IPS DF 19.7 (cell line): ENCODE data around the gene DDX46.
"Not testable (repeated sequence)": the region's sequence is repeated elsewhere in the genome, so short reads cannot be mapped to it uniquely, and the experiment has no call there.

ENCODE experiments used
- DNase-seq: peaks from one replicate; pipeline ENCODE4 v3.0.0-alpha.2; 2013; ENCODE audit warnings: low read depth, low spot score

Gene DDX46

DNA sequence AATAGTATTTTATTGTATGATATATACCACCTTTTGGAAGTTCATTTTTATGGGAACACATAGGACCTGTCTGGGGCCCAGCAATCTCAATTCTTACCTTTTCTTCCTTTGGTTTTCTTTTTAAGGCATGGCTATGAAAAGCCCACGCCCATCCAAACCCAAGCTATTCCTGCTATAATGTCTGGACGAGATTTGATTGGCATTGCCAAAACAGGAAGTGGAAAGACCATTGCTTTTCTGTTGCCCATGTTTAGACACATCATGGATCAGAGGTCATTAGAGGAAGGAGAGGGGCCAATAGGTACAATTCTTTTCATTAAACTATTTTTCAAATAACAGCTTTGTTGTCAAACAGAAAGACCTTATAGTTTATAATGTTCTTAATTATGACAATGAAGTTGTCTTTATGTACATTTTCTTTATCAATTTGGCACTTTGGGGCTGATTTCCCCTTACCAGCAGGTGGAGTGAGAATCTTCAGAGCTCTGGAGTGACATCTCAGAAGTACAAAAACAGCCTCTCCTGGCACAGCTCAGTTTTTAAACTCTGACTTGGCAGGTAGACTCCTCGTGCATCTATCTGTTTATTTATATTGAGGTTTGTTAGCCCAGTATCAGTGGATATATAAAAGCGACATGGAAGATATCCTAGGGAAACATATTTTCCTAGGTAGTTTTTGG, 25.8 kb downstream of the DDX46 start:
- no peak for DNase-seq

GRCh38 chr5:134784946-134785620, 26.5 kb downstream of the DDX46 start:
- peak; percentile 12 for DNase-seq

- DNase-seq, result no peak
Measured at GRCh38 chr5:134787692-134788091, 29.1 kb downstream of the DDX46 start.

DNA sequence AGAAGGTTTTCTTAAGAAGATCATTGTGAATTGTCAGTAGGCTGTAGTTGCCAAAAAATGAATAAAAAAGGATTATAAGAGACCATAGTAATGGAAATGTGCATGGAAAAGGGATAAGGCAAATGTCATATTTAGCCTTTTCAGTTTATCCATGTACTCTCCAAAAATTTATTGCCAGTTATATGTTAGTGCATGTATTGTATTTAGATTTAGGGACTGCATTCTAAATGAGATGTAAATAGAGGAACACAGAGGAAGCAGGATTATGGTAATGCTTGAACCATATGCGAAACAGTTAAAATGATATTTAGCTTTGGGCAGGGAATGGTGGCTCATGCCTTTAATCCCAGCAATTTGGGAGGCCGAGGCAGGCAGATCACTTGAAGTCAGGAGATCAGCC, 33.0 kb downstream of the DDX46 start:
- DNase-seq, result no peak

DNA sequence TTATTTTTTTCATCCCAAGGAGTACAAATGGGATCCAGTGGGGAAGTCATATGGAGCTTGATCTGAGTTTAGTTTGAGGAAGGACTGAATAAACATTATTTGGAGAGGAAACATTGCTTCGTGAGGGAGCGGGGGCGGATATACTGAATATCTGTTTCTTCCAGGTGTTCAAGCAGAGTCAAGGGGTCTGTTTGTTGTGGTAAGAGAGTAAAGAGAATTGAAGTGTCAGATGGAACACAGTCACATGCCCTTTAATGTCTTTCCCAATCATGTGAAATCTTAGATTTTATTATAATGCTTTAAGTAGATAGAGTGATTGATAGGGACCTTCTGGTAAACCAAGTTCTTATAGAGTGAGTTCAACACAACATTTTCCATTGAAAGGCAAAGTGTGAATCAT, 33.7 kb downstream of the DDX46 start:
- no peak for DNase-seq

DNA sequence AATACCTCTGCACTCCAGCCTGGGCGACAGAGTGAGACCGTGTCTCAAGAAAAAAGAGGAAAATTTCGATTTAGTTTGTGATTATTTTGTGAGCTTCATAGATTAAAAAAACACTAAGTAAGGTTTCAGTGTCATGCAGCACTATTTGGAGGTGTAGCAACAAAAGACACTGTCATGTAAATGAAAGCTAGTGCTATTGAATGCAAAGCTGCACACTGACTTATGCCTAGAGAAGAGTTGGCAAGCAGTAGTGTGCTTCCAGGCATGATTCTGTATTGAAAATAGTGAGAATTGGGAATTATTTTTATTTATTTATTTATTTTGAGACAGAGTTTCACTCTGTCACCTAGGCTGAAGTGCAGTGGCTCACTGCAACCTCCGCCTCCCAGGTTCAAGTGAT, 34.5 kb downstream of the DDX46 start:
- no peak for DNase-seq

GRCh38 chr5:134794082-134794481, 35.5 kb downstream of the DDX46 start:
- DNase-seq, result no peak

GRCh38 chr5:134794819-134795218, 36.2 kb downstream of the DDX46 start:
- no peak for DNase-seq

- DNase-seq, result no peak
Measured at GRCh38 chr5:134798468-134798867, 39.9 kb downstream of the DDX46 start.

- DNase-seq, result no peak
Measured at GRCh38 chr5:134803821-134804220, 45.2 kb downstream of the DDX46 start.

GRCh38 chr5:134813407-134813806, 54.8 kb downstream of the DDX46 start:
- DNase-seq, result no peak

GRCh38 chr5:134813827-134814226, 55.2 kb downstream of the DDX46 start:
- no peak for DNase-seq

DNA sequence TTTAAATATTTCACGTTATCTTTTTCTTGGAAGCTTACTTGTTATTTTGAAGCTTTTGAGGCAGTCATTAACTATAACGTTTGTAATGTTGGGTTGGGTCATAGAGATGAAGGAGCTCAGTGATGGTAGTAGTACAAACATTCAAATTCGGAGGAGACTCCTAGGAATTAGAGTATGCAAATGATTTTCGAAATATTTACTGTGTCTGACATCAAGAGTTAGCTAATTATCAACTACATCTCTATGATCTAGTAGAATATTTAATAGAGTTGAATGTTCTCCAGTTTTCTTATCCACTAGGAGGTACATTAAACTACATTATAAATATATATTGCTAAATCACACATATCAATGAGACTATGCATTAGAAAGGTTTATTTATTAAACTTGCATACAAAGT, 58.4 kb downstream of the DDX46 start:
- DNase-seq, result no peak

DNA sequence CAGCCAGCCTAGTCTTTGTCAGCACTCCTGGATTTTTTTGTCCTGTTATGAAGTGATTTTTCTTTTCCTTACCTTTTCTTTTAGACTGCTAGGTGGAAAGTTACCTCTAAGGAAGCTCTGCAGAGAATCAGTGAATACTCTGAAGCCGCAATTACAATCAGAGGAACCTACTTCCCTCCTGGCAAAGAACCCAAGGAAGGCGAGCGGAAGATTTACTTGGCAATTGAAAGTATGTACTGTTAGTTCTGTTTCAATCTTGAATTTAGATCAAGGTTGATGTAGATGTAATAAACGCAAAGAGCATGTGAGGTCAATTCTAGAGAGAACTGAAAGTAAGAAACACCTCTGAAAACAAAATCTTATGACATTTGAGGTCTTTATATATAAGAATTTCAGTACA, 60.2 kb downstream of the DDX46 start:
- no peak for DNase-seq

- no peak for DNase-seq
Measured at GRCh38 chr5:134819407-134819963, 60.9 kb downstream of the DDX46 start.

DNA sequence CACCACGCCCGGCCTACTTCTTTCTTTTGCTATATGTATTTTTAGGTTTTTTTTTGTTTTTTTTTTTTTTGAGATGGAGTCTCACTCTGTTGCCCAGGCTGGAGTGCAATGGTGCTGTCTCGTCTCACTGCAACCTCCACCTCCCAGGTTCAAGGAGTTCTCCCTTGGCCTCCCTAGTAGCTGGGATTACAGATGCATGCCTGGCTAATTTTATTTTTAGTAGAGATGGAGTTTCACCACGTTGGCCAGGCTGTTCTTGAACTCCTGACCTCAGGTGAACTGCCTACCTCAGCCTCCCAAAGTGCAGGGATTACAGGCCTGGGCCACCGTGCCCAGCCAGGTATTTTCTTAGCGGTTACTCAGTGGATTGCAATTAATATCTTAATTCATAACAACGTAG, 63.3 kb downstream of the DDX46 start:
- DNase-seq, result no peak

DNA sequence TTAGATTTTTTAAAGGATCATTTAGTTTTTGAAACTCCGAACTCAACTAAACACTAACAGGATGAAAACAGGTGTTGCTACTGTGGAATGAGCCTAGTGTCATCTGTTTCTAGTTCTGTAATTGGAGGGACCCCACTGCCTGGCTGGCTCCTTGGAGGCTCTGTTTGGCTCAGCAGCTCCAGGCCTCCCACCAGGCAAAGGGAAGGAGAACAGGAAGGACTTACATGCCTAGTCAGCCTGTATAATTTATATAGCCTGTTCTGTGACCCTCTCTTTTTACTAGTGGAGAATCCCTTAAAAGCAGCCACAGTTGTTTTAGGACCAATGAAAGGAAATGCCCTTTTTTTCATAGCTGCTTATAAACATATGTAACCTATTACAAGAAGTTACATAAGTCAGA, 66.1 kb downstream of the DDX46 start:
- no peak for DNase-seq

- DNase-seq, result no peak
Measured at GRCh38 chr5:134825212-134825611, 66.6 kb downstream of the DDX46 start.

GRCh38 chr5:134833340-134834032, 74.9 kb downstream of the DDX46 start:
- no peak for DNase-seq

DNA sequence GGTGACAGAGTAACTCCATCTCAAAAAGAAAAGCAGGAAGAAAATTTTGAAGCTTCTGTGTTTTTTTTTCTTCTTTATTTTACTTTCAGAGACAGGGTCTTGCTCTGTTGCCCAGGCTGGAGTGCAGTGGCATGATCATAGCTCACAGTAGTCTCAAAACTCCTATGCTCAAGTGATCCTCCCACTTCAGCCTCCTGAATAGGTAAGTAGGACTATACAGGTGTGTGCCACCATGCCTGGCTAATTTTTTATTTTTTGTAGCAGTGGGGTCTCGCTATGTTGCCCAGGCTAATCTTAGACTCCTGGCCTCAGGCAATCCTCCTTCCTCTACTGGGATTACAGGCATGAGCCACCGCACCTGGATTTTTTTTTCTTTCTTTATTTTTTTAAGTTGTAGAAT, 77.0 kb downstream of the DDX46 start:
- DNase-seq, result no peak

GRCh38 chr5:134837530-134838181, 79.1 kb downstream of the DDX46 start:
- no peak for DNase-seq

GRCh38 chr5:134838361-134838760, 79.8 kb downstream of the DDX46 start:
- not testable (repeated sequence) for DNase-seq
